Choroid plexus epithelial cell (primary cell): ENCODE results near the gene HBEGF.

Source experiments
- DNase-seq: peaks from one replicate; pipeline ENCODE4 v3.0.0-alpha.2; 2010; ENCODE audit warnings: low read depth
- H3K4me3 ChIP-seq: 2 replicates; pipeline ENCODE4 v1.5.1; 2011; ENCODE audit warnings: low read depth, mild to moderate bottlenecking, control low read depth, low read length, moderate library complexity
- TF ChIP-seq, protein P1 (sequence below): conservative IDR thresholded peaks from 2 replicates; pipeline ENCODE4 v1.5.1; 2011; ENCODE audit warnings: low read depth, mild to moderate bottlenecking, control low read depth, inconsistent platforms, low read length, moderate library complexity

The HBEGF gene

DNA sequence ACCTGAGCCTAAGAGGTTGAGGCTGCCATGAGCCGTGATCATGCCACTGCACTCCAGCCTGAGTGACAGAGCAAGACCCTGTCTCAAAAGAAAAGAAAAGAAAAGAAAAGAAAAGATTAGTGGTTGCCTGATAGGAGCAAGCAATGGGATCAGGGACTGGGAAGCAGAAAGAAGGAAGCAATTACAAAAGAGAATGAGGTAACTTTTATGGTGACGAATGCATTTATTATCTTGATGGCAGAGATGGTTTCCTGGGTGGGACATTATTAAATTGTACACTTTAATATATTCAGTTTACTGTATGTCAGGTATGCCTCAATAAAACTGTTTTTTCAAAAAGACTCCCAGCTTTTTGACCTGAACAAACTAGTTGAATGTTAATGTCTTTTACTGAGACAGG, 36.0 kb downstream of the HBEGF start:
- TF ChIP-seq, protein P1, sequence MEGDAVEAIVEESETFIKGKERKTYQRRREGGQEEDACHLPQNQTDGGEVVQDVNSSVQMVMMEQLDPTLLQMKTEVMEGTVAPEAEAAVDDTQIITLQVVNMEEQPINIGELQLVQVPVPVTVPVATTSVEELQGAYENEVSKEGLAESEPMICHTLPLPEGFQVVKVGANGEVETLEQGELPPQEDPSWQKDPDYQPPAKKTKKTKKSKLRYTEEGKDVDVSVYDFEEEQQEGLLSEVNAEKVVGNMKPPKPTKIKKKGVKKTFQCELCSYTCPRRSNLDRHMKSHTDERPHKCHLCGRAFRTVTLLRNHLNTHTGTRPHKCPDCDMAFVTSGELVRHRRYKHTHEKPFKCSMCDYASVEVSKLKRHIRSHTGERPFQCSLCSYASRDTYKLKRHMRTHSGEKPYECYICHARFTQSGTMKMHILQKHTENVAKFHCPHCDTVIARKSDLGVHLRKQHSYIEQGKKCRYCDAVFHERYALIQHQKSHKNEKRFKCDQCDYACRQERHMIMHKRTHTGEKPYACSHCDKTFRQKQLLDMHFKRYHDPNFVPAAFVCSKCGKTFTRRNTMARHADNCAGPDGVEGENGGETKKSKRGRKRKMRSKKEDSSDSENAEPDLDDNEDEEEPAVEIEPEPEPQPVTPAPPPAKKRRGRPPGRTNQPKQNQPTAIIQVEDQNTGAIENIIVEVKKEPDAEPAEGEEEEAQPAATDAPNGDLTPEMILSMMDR = no peak
- H3K4me3 ChIP-seq = no peak overlapping the region
- no peak for DNase-seq

DNA sequence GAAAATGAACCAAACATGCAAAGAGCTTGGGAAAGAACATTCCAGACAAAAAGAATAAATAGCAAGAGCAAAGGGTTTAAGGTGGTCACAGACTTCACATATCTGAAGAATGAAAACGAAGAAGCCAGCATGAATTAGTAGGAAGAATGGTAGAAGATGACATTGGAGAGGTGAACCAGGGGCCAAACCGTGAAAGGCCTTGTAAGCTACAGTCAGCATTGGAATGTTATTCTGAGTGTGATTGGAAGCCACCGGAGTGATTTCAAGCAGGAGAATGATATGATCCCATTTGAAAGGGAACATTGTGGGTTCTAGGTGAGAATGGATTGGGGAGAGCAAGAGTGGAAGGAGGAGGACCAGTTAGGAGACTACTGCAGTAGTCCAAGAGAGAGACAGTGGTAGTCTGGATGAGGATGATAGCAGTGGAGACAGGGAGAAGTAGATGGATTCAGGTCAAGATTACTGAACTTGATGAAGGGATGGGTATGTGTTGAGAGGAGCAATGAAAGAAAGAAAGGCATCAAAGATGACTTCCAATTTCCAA, 36.6 kb downstream of the HBEGF start:
- no peak for DNase-seq
- H3K4me3 ChIP-seq = no peak overlapping the region
- TF ChIP-seq, protein P1 = no peak

DNA sequence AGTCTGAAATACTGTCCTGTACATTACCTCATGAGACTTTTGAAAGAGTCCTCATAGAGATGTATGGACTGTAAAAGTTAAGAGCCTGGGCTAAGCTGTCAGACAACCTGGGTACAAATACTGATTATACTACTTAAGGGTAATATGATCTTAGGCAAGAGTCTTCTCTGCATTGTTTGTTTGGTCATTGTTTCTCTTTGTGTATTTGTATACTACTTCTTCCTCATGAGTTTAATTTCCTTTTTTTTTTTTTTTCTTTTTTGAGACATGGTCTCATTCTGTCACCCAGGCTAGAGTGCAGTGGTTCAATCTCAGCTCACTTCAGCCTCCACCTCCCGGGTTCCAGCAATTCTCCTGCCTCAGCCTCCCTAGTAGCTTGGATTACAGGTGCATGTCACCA, 40.9 kb downstream of the HBEGF start:
- TF ChIP-seq, protein P1 = no peak
- no peak for DNase-seq
- H3K4me3 ChIP-seq = no peak overlapping the region

DNA sequence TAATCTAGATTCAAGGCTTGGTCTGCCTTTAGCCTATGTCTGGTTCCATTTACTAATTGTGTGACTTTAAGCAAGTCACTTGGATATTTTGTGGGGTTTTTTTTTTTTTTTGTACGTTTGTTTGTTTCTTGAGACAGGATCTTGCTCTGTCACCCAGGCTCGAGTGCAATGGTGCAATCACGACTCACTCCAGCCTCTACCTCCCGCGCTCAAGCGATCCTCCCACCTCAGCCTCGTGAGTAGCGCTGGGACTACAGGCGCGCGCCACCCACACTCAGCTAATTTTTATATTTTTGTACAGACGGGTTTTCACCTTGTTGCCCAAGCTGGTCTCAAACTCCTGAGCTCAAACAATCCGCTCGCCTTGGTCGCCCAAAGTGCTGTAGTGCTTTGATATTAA, 42.4 kb downstream of the HBEGF start:
- no peak for DNase-seq
- no peak overlapping the region for H3K4me3 ChIP-seq
- TF ChIP-seq, protein P1 = no peak

DNA sequence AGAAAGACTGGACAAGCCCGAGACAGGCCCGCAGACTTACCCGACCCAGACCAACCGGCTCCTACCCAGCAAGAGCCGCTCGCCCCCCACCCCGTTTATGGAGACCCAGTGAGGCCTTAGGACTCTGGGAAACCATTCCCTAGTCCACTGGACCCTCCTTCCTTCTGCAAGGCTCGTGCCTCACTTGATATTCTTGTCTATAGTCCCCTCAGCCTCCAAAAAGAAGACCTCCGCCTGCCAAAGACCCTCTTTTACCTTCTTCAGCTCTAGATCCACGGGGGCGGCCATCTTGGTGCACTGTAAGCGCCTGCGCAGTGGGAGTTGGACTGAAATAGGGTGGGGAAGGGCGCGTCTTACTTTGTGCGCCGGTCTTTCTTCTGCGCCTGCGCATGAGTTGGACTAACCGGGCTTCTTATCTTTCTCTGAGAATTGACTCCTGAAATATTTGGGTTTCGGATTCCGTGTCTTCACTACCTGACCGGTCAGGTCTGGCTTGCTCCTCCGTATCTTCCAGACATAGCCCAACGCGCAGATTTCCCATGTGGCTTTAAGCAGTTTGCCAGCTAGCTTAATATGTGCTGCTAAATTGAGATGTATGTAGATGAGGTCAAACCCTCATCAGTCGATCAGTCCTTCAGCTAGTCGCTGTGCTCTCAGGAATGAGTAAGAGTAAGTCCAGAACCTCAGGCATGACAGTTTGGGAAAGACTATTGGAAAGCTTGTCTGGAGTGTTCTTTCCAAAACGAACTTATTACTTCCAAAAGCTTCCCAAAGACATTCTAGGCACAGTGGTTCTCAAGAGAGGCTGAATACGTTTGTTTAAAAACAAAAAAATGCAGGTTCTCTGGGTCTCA, 43.4 kb downstream of the HBEGF start, which contains the start of gene PFDN1:
Gene PFDN1 (minus strand): TSS at position 316 of the 854 bp plus-strand sequence. CDS start 28 bp downstream, at position 288.
- peak within 1 kb of the TSS; percentile 93 for H3K4me3 ChIP-seq
- peak; percentile 98 for DNase-seq
- TF ChIP-seq, protein P1 = no peak

DNA sequence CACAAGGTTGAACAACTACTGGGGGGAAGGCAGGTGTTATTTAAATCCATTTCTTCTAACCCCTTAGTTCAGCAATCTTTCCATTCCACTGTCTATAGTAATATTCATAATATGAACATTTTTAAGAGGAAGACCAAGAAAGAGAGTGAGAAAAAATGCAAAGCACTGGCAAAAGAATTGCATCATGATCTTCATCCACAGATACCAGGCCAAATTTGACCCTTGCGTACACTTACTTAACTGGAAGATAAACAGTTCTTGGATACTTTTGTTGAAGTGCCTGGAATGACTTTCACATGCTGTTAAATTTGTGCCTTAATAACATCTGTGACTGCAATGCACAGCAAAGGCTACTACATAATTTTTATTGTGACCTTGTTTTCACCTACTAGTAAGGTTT, 45.3 kb downstream of the HBEGF start:
- DNase-seq = no peak
- TF ChIP-seq, protein P1 = no peak
- no peak overlapping the region for H3K4me3 ChIP-seq

DNA sequence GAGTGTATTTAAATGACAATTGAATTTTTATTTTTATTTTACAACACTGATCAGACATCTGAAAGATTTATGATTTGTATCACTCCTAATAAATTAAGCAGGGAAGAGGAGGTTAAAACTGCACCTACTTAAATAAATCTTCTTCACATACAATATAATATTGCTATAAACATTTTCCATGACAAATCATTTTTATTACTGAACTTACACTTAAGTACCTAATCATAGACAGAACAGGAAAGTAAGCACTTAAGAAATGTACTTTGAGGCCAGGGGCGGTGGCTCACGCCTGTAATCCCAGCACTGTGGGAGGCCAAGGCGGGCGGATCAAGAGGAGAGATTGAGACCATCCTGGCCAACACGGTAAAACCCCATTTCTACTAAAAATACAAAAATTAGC, 47.3 kb downstream of the HBEGF start:
- TF ChIP-seq, protein P1 = no peak
- no peak for DNase-seq
- H3K4me3 ChIP-seq = no peak overlapping the region
